ENCODE results near the gene ABCB9. TPM values are rescaled to one million over a fixed set of nuclear protein-coding genes. Genes with fewer than 3 reads are reported as not detected.

ABCB9 gene
- total RNA-seq, 1 experiment from 2014 or later = 14.7 TPM

DNA sequence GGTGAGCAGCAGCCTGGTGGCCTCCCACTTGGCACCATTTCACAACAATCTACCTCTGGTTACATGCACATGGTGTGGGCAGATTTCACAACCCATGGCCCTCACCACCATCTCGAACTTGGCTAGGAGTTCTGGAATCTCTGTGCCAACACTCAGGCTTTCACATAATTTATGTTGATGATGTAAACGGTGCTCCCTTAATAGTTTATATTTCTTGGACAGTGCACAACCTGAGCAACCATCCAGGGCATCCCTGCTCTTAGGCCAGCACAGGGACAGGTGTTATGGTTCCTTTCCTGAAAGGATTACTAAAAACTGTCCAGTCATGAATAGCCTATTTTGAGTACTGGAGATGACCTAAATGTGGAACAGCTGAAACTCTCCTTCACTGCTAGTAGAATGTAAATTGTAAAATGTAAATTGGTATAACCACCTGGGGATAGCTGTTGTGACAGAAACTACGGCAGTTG is 28.6 kb downstream of the ABCB9 start:
- H3K27me3 ChIP-seq (ENCODE audit: insufficient read depth, low read length) = no peaks in the 10 kb centered on the region
- H4K20me1 ChIP-seq (ENCODE audit: insufficient read depth) = no peaks in the 10 kb centered on the region
- DNase-seq (ENCODE audit: low read depth, low spot score) (no peak), ATAC-seq (no peak)
- ChIA-PET POLR2A (no interaction called here), RAD21 (ENCODE audit: low non-redundant PET in 1 of 2, low total read pairs in 2 of 2, uncharacterized antibody in 2 of 2, unreplicated experiment in 2 of 2) (no interaction called here), CTCF (no interaction called here)
- H3K9me3 ChIP-seq (ENCODE audit: control insufficient read depth in 1 of 2, insufficient read depth in 1 of 2, low read depth in 1 of 2, low read length in 2 of 2) = no peaks in the 10 kb centered on the region
- H2AFZ ChIP-seq (ENCODE audit: low read depth, low read length, poor library complexity, severe bottlenecking) = no peak overlapping the region
- H3K27ac ChIP-seq (ENCODE audit: low read depth, low read length) = no peak overlapping the region
- peaks cover 26 to 31% of the 10 kb centered on the region in 2 experiments for H3K4me1 ChIP-seq (ENCODE audit: control insufficient read depth in 1 of 2, insufficient read depth in 2 of 2, low read length in 2 of 2)
- BruUV-seq (replicated peaks) = no TSS peak
- H3K4me2 ChIP-seq (ENCODE audit: low read length) = no peak overlapping the region
- no peaks in the 10 kb centered on the region for H3K79me2 ChIP-seq (ENCODE audit: insufficient read depth, low read length)
- no peak overlapping the region for H3K4me3 ChIP-seq (replicated peaks in 1 of 2; ENCODE audit: low read depth in 1 of 2, low read length in 2 of 2)
- H3K9ac ChIP-seq (ENCODE audit: low read length) = no peak overlapping the region
- intact Hi-C loops (cut with micrococcal nuclease) = no loop called here
- TF ChIP-seq CEBPB (IDR thresholded peaks at IDR 0.05; ENCODE audit: low read depth) (no peak), ZNF274 (IDR thresholded peaks at IDR 0.05; ENCODE audit: low read depth, low read length) (no peak), EZH2phosphoT487 (IDR thresholded peaks at IDR 0.05; ENCODE audit: borderline replicate concordance) (no peak), JUND (IDR thresholded peaks at IDR 0.05) (no peak), SP1 (IDR thresholded peaks at IDR 0.05; ENCODE audit: low read depth) (no peak), EGR1 (IDR thresholded peaks at IDR 0.05; ENCODE audit: low read depth) (no peak), CBX3 (IDR thresholded peaks at IDR 0.05; ENCODE audit: low read depth) (no peak), TCF7L2 (IDR thresholded peaks at IDR 0.05; ENCODE audit: borderline replicate concordance, extremely low read depth, insufficient read depth, insufficient read length) (no peak), ELF1 (IDR thresholded peaks at IDR 0.05; ENCODE audit: borderline replicate concordance, low read depth) (no peak), RAD21 (IDR thresholded peaks at IDR 0.05; ENCODE audit: low read depth) (no peak), POLR2A (IDR thresholded peaks at IDR 0.05; ENCODE audit: borderline replicate concordance, extremely low read depth, insufficient read depth, insufficient read length) (no peak), SIN3A (IDR thresholded peaks at IDR 0.05; ENCODE audit: low read depth) (no peak), EZH2 (IDR thresholded peaks at IDR 0.05) (no peak), YY1 (IDR thresholded peaks at IDR 0.05; ENCODE audit: extremely low read depth, insufficient replicate concordance, low read depth, low read length) (no peak)
- TF ChIP-seq, protein P1, sequence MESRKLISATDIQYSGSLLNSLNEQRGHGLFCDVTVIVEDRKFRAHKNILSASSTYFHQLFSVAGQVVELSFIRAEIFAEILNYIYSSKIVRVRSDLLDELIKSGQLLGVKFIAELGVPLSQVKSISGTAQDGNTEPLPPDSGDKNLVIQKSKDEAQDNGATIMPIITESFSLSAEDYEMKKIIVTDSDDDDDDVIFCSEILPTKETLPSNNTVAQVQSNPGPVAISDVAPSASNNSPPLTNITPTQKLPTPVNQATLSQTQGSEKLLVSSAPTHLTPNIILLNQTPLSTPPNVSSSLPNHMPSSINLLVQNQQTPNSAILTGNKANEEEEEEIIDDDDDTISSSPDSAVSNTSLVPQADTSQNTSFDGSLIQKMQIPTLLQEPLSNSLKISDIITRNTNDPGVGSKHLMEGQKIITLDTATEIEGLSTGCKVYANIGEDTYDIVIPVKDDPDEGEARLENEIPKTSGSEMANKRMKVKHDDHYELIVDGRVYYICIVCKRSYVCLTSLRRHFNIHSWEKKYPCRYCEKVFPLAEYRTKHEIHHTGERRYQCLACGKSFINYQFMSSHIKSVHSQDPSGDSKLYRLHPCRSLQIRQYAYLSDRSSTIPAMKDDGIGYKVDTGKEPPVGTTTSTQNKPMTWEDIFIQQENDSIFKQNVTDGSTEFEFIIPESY (IDR thresholded peaks at IDR 0.05; ENCODE audit: extremely low read depth, insufficient replicate concordance, low read length) = no peak
- TF ChIP-seq, protein P2, sequence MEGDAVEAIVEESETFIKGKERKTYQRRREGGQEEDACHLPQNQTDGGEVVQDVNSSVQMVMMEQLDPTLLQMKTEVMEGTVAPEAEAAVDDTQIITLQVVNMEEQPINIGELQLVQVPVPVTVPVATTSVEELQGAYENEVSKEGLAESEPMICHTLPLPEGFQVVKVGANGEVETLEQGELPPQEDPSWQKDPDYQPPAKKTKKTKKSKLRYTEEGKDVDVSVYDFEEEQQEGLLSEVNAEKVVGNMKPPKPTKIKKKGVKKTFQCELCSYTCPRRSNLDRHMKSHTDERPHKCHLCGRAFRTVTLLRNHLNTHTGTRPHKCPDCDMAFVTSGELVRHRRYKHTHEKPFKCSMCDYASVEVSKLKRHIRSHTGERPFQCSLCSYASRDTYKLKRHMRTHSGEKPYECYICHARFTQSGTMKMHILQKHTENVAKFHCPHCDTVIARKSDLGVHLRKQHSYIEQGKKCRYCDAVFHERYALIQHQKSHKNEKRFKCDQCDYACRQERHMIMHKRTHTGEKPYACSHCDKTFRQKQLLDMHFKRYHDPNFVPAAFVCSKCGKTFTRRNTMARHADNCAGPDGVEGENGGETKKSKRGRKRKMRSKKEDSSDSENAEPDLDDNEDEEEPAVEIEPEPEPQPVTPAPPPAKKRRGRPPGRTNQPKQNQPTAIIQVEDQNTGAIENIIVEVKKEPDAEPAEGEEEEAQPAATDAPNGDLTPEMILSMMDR (IDR thresholded peaks at IDR 0.05 in 2 of 3, conservative IDR thresholded peaks at IDR 0.05 in 1 of 3; ENCODE audit: borderline replicate concordance in 1 of 3, insufficient read depth in 1 of 3, low read depth in 2 of 3, low read length in 2 of 3) = no peak
- TF ChIP-seq, protein P3, sequence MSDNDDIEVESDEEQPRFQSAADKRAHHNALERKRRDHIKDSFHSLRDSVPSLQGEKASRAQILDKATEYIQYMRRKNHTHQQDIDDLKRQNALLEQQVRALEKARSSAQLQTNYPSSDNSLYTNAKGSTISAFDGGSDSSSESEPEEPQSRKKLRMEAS (IDR thresholded peaks at IDR 0.05) = no peak
- TF ChIP-seq, protein P4, sequence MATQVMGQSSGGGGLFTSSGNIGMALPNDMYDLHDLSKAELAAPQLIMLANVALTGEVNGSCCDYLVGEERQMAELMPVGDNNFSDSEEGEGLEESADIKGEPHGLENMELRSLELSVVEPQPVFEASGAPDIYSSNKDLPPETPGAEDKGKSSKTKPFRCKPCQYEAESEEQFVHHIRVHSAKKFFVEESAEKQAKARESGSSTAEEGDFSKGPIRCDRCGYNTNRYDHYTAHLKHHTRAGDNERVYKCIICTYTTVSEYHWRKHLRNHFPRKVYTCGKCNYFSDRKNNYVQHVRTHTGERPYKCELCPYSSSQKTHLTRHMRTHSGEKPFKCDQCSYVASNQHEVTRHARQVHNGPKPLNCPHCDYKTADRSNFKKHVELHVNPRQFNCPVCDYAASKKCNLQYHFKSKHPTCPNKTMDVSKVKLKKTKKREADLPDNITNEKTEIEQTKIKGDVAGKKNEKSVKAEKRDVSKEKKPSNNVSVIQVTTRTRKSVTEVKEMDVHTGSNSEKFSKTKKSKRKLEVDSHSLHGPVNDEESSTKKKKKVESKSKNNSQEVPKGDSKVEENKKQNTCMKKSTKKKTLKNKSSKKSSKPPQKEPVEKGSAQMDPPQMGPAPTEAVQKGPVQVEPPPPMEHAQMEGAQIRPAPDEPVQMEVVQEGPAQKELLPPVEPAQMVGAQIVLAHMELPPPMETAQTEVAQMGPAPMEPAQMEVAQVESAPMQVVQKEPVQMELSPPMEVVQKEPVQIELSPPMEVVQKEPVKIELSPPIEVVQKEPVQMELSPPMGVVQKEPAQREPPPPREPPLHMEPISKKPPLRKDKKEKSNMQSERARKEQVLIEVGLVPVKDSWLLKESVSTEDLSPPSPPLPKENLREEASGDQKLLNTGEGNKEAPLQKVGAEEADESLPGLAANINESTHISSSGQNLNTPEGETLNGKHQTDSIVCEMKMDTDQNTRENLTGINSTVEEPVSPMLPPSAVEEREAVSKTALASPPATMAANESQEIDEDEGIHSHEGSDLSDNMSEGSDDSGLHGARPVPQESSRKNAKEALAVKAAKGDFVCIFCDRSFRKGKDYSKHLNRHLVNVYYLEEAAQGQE (IDR thresholded peaks at IDR 0.05; ENCODE audit: low read depth) = no peak
- TF ChIP-seq, protein P5, sequence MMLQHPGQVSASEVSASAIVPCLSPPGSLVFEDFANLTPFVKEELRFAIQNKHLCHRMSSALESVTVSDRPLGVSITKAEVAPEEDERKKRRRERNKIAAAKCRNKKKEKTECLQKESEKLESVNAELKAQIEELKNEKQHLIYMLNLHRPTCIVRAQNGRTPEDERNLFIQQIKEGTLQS (IDR thresholded peaks at IDR 0.05) = no peak
- H3K36me3 ChIP-seq (ENCODE audit: control insufficient read depth in 1 of 2, insufficient read depth in 2 of 2, low read length in 2 of 2) = no peaks in the 10 kb centered on the region
- H3K9me2 ChIP-seq (ENCODE audit: insufficient read depth) = no peaks in the 10 kb centered on the region

Data from HCT116 (cell line).